Neural progenitor cell (in vitro differentiated cells): Measurements from ENCODE around the gene WIPF2.

Experiments used
- CTCF ChIP-seq: fragments of 200-600 bp; sonication (generic); IDR thresholded peaks from 2 replicates; pipeline ENCODE4 v1.5.1; 2017; ENCODE audit warnings: antibody characterized with exemption, mild to moderate bottlenecking
- EZH2phosphoT487 ChIP-seq: fragments of 200-600 bp; sonication (generic); IDR thresholded peaks from 2 replicates; pipeline ENCODE4 v1.6.1; 2017; ENCODE audit warnings: antibody characterized with exemption

- TF ChIP-seq CTCF (no peak), EZH2phosphoT487 (no peak)
Measured at GRCh38 chr17:40329839-40330794, 111.0 kb downstream of the WIPF2 start.
